ENCODE measurements around the gene MGAT4B. TPM values are rescaled to one million over a fixed set of nuclear protein-coding genes. Genes with fewer than 3 reads are reported as not detected.
A peak's percentile ranks its signal among the peaks of the same experiment; 100 is the strongest.

Gene MGAT4B
- total RNA-seq, 4 donors from 2014 or later = 86.3 to 113 (median 101) TPM

- TF ChIP-seq POLR2A (IDR thresholded peaks at IDR 0.05) (no peak), CTCF (IDR thresholded peaks at IDR 0.05) (no peak)
- no peak for DNase-seq (ENCODE audit: low spot score in 2 of 2)
- intact Hi-C loops (cut with DNase I; ENCODE audit: low total_unique reads) = no loop called here
- H3K4me3 ChIP-seq (ENCODE audit: low read depth, poor library complexity, severe bottlenecking) = no peak overlapping the region
- WGBS, 2 donors = 88 to 93% methylated on average over 7 of the region's 7 CpGs
Observed at GRCh38 chr5:179788193-179788854, 18.3 kb downstream of the MGAT4B start.

- intact Hi-C loops (cut with DNase I; ENCODE audit: low total_unique reads) = no loop called here
- no peak for DNase-seq (ENCODE audit: low spot score in 2 of 2)
- 85 to 92% methylated on average over 6 to 12 of the region's 12 CpGs for WGBS, 2 donors
- TF ChIP-seq POLR2A (IDR thresholded peaks at IDR 0.05) = no peak
- no peak for TF ChIP-seq CTCF (IDR thresholded peaks at IDR 0.05)
- no peak overlapping the region for H3K4me3 ChIP-seq (ENCODE audit: low read depth, poor library complexity, severe bottlenecking)
Observed at GRCh38 chr5:179786861-179787260, 19.8 kb downstream of the MGAT4B start.

GRCh38 chr5:179783128-179783527 lies 23.5 kb downstream of the MGAT4B start:
- 92 to 95% methylated on average over 9 of the region's 9 CpGs for WGBS, 2 donors
- TF ChIP-seq CTCF (IDR thresholded peaks at IDR 0.05) (no peak), POLR2A (IDR thresholded peaks at IDR 0.05) (no peak)
- no peak for DNase-seq (ENCODE audit: low spot score in 2 of 2)
- no peak overlapping the region for H3K4me3 ChIP-seq (ENCODE audit: low read depth, poor library complexity, severe bottlenecking)
- intact Hi-C loops (cut with DNase I; ENCODE audit: low total_unique reads) = no loop called here

- no peak overlapping the region for H3K4me3 ChIP-seq (ENCODE audit: low read depth, poor library complexity, severe bottlenecking)
- no peak for DNase-seq (ENCODE audit: low spot score in 2 of 2)
- TF ChIP-seq POLR2A (IDR thresholded peaks at IDR 0.05) (no peak), CTCF (IDR thresholded peaks at IDR 0.05) (no peak)
- WGBS, 2 donors = 90 to 97% methylated on average over 4 of the region's 4 CpGs
- intact Hi-C loops (cut with DNase I; ENCODE audit: low total_unique reads) = no loop called here
Observed at GRCh38 chr5:179781846-179782245, 24.8 kb downstream of the MGAT4B start.

GRCh38 chr5:179780362-179780761 lies 26.3 kb downstream of the MGAT4B start:
- intact Hi-C loops (cut with DNase I; ENCODE audit: low total_unique reads) = no loop called here
- DNase-seq (ENCODE audit: low spot score in 2 of 2) = no peak
- TF ChIP-seq POLR2A (IDR thresholded peaks at IDR 0.05) (no peak), CTCF (IDR thresholded peaks at IDR 0.05) (no peak)
- WGBS, 2 donors = 81 to 92% methylated on average over 7 of the region's 7 CpGs
- no peak overlapping the region for H3K4me3 ChIP-seq (ENCODE audit: low read depth, poor library complexity, severe bottlenecking)

GRCh38 chr5:179779826-179780225 lies 26.8 kb downstream of the MGAT4B start:
- intact Hi-C loops (cut with DNase I; ENCODE audit: low total_unique reads) = no loop called here
- no peak for DNase-seq (ENCODE audit: low spot score in 2 of 2)
- WGBS, 2 donors = 75 to 93% methylated on average over 4 of the region's 4 CpGs
- peak overlapping the region; percentile 5 for H3K4me3 ChIP-seq (ENCODE audit: low read depth, poor library complexity, severe bottlenecking)
- no peak for TF ChIP-seq POLR2A (IDR thresholded peaks at IDR 0.05)
- no peak for TF ChIP-seq CTCF (IDR thresholded peaks at IDR 0.05)
